A673 (cell line): ENCODE measurements around the gene MYO1E. TPM values are rescaled to one million over a fixed set of nuclear protein-coding genes. Genes with fewer than 3 reads are reported as not detected.

Experiments
- BruUV-seq: library from RNA; stranded (reverse); fragments of 400-500 nt; replicated peaks from 2 replicates; lab custom pipeline; 2021; lab: Mats Ljungman, UMichigan
- CTCF ChIA-PET: fragments of 300-600 bp; sonication (Branson Sonifier 250); formaldehyde crosslinking; loops from one replicate; lab custom pipeline; 2022; ENCODE audit warnings: antibody characterized with exemption; lab: Charles Lee
- POLR2A ChIA-PET: fragments of 300-600 bp; sonication (Branson Sonifier 250); formaldehyde crosslinking; loops from one replicate; lab custom pipeline; 2022; ENCODE audit warnings: antibody characterized with exemption; ENCODE audit not compliant: low non-redundant PET; lab: Charles Lee
- DNase-seq: peaks from one replicate; pipeline ENCODE4 v3.0.0-alpha.2; 2015; ENCODE audit warnings: low spot score
- H3K27ac ChIP-seq: fragments of 200-600 bp; sonication (generic); 2 replicates; pipeline ENCODE4 v1.5.1; 2016; ENCODE audit warnings: mixed run types, low read depth, mild to moderate bottlenecking, mixed read lengths, antibody characterized with exemption, low read length; ENCODE audit not compliant: poor library complexity, severe bottlenecking
- H3K27me3 ChIP-seq: fragments of 200-600 bp; sonication (generic); replicated peaks from 2 replicates; pipeline ENCODE4 v1.6.1; 2017; ENCODE audit warnings: mixed run types, low read depth, mild to moderate bottlenecking, mixed read lengths, antibody characterized with exemption, low read length; ENCODE audit not compliant: insufficient read depth, poor library complexity
- H3K36me3 ChIP-seq: fragments of 200-600 bp; sonication (generic); 2 replicates; pipeline ENCODE4 v1.6.1; 2016; ENCODE audit warnings: mixed run types, mild to moderate bottlenecking, mixed read lengths, antibody characterized with exemption, low read length; ENCODE audit not compliant: insufficient read depth, poor library complexity, severe bottlenecking
- H3K4me1 ChIP-seq: fragments of 200-600 bp; sonication (generic); 2 replicates; pipeline ENCODE4 v1.6.1; 2017; ENCODE audit warnings: mixed run types, mild to moderate bottlenecking, mixed read lengths, antibody characterized with exemption, low read length; ENCODE audit not compliant: insufficient read depth, poor library complexity, severe bottlenecking
- H3K4me3 ChIP-seq: fragments of 200-600 bp; sonication (generic); 2 replicates; pipeline ENCODE4 v1.5.1; 2016; ENCODE audit warnings: low read depth, mixed run types, mild to moderate bottlenecking, mixed read lengths, low read length; ENCODE audit not compliant: poor library complexity, severe bottlenecking
- H3K9me3 ChIP-seq: fragments of 200-600 bp; sonication (generic); 2 replicates; pipeline ENCODE4 v1.6.1; 2016; ENCODE audit warnings: mixed run types, low read depth, mild to moderate bottlenecking, mixed read lengths, antibody characterized with exemption, low read length; ENCODE audit not compliant: poor library complexity, severe bottlenecking
- CTCF ChIP-seq: fragments of 300-800, 200-600 bp; sonication (generic); conservative IDR thresholded peaks from 2 replicates; pipeline ENCODE4 v1.5.1; 2017; ENCODE audit warnings: low read depth, mild to moderate bottlenecking, antibody characterized with exemption, low read length, moderate library complexity, mixed read lengths
- EZH2 ChIP-seq: fragments of 200-600 bp; sonication (generic); IDR thresholded peaks from 2 replicates; pipeline ENCODE4 v1.6.1; 2017; ENCODE audit warnings: borderline replicate concordance, low read depth, mild to moderate bottlenecking, mixed read lengths, antibody characterized with exemption, low read length; ENCODE audit not compliant: poor library complexity, severe bottlenecking
- intact Hi-C: fragments of 100-400 bp; cut with micrococcal nuclease; formaldehyde crosslinking; loops from one replicate; pipeline ENCODE4 v1.10.0; 2022; ENCODE audit not compliant: unreplicated experiment
- total RNA-seq: library from RNA; stranded (reverse); gene quantifications from 2 replicates; pipeline ENCODE4 v1.2.3, GENCODE V29; 2021

Gene MYO1E
- total RNA-seq, 1 experiment from 2014 or later = 7.9 TPM

DNA sequence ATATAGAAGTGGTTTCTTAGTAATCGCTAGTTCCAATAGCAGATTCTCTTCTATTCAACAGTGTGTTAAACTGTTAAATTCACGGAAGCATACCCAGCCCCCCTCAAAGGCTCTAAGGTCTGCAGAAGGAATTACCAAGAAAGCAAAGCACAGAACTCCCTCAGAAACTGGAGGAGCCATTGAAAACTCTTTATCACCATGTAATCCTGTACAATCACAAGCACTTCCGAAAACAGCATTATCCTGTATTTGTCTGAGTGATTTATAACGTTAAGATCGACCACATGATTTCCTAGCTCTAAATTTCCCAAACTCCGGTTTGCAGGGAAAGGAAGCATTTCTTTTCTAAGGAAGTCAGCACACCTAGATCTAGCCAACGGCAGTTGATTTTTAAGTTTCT, 20.0 kb downstream of the MYO1E start:
- no TSS peak for BruUV-seq
- no peaks in the 10 kb centered on the region for H3K9me3 ChIP-seq
- H3K27me3 ChIP-seq = no peaks in the 10 kb centered on the region
- POLR2A ChIA-PET = no interaction called here
- CTCF ChIA-PET = no interaction called here
- TF ChIP-seq CTCF (no peak), EZH2 (no peak)
- H3K4me3 ChIP-seq = no peak overlapping the region
- intact Hi-C loops = no loop called here
- no peak for DNase-seq
- H3K27ac ChIP-seq = no peak overlapping the region
- H3K36me3 ChIP-seq = no peaks in the 10 kb centered on the region
- H3K4me1 ChIP-seq = no peaks in the 10 kb centered on the region

DNA sequence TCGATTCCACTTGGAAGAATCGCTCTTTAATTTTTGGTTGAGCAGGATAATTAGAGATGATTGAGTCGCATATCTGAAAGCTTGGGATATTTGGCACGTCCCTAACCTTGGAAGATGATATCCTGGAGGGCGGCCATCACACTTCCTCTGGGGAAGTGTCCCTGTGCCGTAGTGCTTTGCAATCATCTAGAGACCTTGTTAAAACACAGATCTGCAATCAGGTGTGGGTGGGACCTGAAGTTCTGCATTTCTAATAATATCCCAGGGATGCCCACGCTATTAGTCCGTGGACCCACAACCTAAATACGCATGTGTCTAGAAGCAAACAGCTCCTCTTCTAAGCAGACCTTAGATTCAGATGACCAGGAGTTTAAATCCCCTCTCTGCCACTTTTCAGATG, 20.5 kb downstream of the MYO1E start:
- no peaks in the 10 kb centered on the region for H3K9me3 ChIP-seq
- CTCF ChIA-PET = no interaction called here
- TF ChIP-seq EZH2 (no peak), CTCF (no peak)
- DNase-seq = no peak
- H3K36me3 ChIP-seq = no peaks in the 10 kb centered on the region
- POLR2A ChIA-PET = no interaction called here
- BruUV-seq = no TSS peak
- H3K27ac ChIP-seq = no peak overlapping the region
- no peaks in the 10 kb centered on the region for H3K27me3 ChIP-seq
- no peaks in the 10 kb centered on the region for H3K4me1 ChIP-seq
- intact Hi-C loops = no loop called here
- no peak overlapping the region for H3K4me3 ChIP-seq

GRCh38 chr15:59350421-59350732, 22.3 kb downstream of the MYO1E start:
- Histone ChIP-seq H3K27ac (no peak overlapping the region), H3K27me3 (no peaks in the 10 kb centered on the region), H3K9me3 (no peaks in the 10 kb centered on the region), H3K4me3 (no peak overlapping the region), H3K36me3 (no peaks in the 10 kb centered on the region), H3K4me1 (no peaks in the 10 kb centered on the region)
- ChIA-PET POLR2A (no interaction called here), CTCF (no interaction called here)
- no TSS peak for BruUV-seq
- no peak for DNase-seq
- intact Hi-C loops = no loop called here
- TF ChIP-seq CTCF (no peak), EZH2 (no peak)
